ENCODE results near the gene MLLT10. TPM values are rescaled to one million over a fixed set of nuclear protein-coding genes. Genes with fewer than 3 reads are reported as not detected.

MLLT10 gene
- total RNA-seq, 1 experiment from 2014 or later: 58.4 TPM

DNA sequence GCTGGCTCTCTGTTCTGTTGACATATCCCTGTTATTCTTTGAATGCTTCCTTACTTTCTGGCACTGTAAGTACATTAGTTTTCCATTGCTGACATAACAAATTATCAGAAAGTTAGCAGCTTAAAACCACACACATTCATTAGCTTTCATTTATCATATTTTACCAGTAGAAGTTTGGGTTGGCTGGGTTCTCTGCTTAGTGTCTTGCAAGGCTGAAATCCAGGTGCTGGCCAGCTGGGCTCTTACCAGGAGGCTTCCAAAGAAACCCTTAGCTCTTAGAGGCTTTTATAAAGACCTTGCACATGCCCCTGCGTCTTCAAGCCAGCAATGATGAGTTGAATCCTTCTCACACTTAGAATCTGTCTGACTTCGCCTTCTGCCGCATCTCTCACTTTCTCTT, 160.6 kb downstream of the MLLT10 start:
- TF ChIP-seq EZH2 (IDR thresholded peaks at IDR 0.05; ENCODE audit: borderline replicate concordance, low read depth, low read length, poor library complexity, severe bottlenecking): no peak
- TF ChIP-seq, protein P1, sequence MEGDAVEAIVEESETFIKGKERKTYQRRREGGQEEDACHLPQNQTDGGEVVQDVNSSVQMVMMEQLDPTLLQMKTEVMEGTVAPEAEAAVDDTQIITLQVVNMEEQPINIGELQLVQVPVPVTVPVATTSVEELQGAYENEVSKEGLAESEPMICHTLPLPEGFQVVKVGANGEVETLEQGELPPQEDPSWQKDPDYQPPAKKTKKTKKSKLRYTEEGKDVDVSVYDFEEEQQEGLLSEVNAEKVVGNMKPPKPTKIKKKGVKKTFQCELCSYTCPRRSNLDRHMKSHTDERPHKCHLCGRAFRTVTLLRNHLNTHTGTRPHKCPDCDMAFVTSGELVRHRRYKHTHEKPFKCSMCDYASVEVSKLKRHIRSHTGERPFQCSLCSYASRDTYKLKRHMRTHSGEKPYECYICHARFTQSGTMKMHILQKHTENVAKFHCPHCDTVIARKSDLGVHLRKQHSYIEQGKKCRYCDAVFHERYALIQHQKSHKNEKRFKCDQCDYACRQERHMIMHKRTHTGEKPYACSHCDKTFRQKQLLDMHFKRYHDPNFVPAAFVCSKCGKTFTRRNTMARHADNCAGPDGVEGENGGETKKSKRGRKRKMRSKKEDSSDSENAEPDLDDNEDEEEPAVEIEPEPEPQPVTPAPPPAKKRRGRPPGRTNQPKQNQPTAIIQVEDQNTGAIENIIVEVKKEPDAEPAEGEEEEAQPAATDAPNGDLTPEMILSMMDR (conservative IDR thresholded peaks at IDR 0.05; ENCODE audit: low read depth, low read length): no peak
- no peak for DNase-seq (ENCODE audit: low spot score)
- ChIA-PET POLR2A (ENCODE audit: low non-redundant PET) (no interaction called here), CTCF (no interaction called here)
- peaks cover 7% of the 10 kb centered on the region for H3K9me3 ChIP-seq (ENCODE audit: low read depth, low read length, poor library complexity, severe bottlenecking)
- no peak overlapping the region for H3K4me3 ChIP-seq (ENCODE audit: low read depth, low read length, poor library complexity, severe bottlenecking)
- no TSS peak for BruUV-seq (replicated peaks)
- H3K36me3 ChIP-seq (ENCODE audit: insufficient read depth, low read length, poor library complexity, severe bottlenecking): no peaks in the 10 kb centered on the region
- peaks cover 4% of the 10 kb centered on the region for H3K4me1 ChIP-seq (ENCODE audit: insufficient read depth, low read length, poor library complexity, severe bottlenecking)
- intact Hi-C loops (cut with micrococcal nuclease; ENCODE audit: unreplicated experiment): no loop called here
- H3K27ac ChIP-seq (ENCODE audit: low read depth, low read length, poor library complexity, severe bottlenecking): no peak overlapping the region
- H3K27me3 ChIP-seq (replicated peaks; ENCODE audit: insufficient read depth, low read depth, low read length, poor library complexity): no peaks in the 10 kb centered on the region

DNA sequence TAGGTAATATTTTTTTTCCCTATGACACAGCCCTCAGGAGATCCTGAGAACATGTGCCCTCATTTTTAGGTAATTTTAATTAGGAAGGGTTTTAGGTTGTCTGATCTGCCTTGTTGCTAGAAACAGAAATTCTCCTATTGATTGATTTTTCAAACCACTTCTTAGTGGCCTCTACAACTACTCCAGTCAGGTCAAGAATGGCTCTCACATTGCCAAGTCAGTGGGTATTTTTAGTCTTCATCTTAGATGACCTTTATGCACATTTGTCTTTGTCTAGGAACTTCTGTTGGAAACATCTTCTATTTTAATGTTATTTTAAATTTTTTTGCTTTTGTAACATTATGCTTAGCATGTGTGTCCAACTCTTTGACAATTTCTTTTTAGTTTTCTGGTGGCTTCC, 162.3 kb downstream of the MLLT10 start:
- H3K9me3 ChIP-seq (ENCODE audit: low read depth, low read length, poor library complexity, severe bottlenecking): peaks cover 22% of the 10 kb centered on the region
- H3K27me3 ChIP-seq (replicated peaks; ENCODE audit: insufficient read depth, low read depth, low read length, poor library complexity): no peaks in the 10 kb centered on the region
- intact Hi-C loops (cut with micrococcal nuclease; ENCODE audit: unreplicated experiment): no loop called here
- H3K4me3 ChIP-seq (ENCODE audit: low read depth, low read length, poor library complexity, severe bottlenecking): no peak overlapping the region
- BruUV-seq (replicated peaks): no TSS peak
- no peak for DNase-seq (ENCODE audit: low spot score)
- ChIA-PET POLR2A (ENCODE audit: low non-redundant PET) (no interaction called here), CTCF (no interaction called here)
- H3K27ac ChIP-seq (ENCODE audit: low read depth, low read length, poor library complexity, severe bottlenecking): no peak overlapping the region
- peaks cover 5% of the 10 kb centered on the region for H3K36me3 ChIP-seq (ENCODE audit: insufficient read depth, low read length, poor library complexity, severe bottlenecking)
- TF ChIP-seq, protein P1 (conservative IDR thresholded peaks at IDR 0.05; ENCODE audit: low read depth, low read length): no peak
- no peak for TF ChIP-seq EZH2 (IDR thresholded peaks at IDR 0.05; ENCODE audit: borderline replicate concordance, low read depth, low read length, poor library complexity, severe bottlenecking)
- peaks cover 4% of the 10 kb centered on the region for H3K4me1 ChIP-seq (ENCODE audit: insufficient read depth, low read length, poor library complexity, severe bottlenecking)

GRCh38 chr10:21699575-21699974, 165.5 kb downstream of the MLLT10 start:
- Histone ChIP-seq H3K27me3 (replicated peaks; ENCODE audit: insufficient read depth, low read depth, low read length, poor library complexity) (no peaks in the 10 kb centered on the region), H3K27ac (ENCODE audit: low read depth, low read length, poor library complexity, severe bottlenecking) (no peak overlapping the region), H3K4me1 (ENCODE audit: insufficient read depth, low read length, poor library complexity, severe bottlenecking) (no peaks in the 10 kb centered on the region), H3K9me3 (ENCODE audit: low read depth, low read length, poor library complexity, severe bottlenecking) (peaks cover 22% of the 10 kb centered on the region), H3K4me3 (ENCODE audit: low read depth, low read length, poor library complexity, severe bottlenecking) (no peak overlapping the region), H3K36me3 (ENCODE audit: insufficient read depth, low read length, poor library complexity, severe bottlenecking) (peaks cover 5% of the 10 kb centered on the region)
- ChIA-PET POLR2A (ENCODE audit: low non-redundant PET) (no interaction called here), CTCF (no interaction called here)
- no peak for TF ChIP-seq EZH2 (IDR thresholded peaks at IDR 0.05; ENCODE audit: borderline replicate concordance, low read depth, low read length, poor library complexity, severe bottlenecking)
- TF ChIP-seq, protein P1 (conservative IDR thresholded peaks at IDR 0.05; ENCODE audit: low read depth, low read length): no peak
- no peak for DNase-seq (ENCODE audit: low spot score)
- no TSS peak for BruUV-seq (replicated peaks)
- intact Hi-C loops (cut with micrococcal nuclease; ENCODE audit: unreplicated experiment): no loop called here
